SU-DHL-6 (cell line): ENCODE data around the gene ZNF584.

ENCODE experiments used
- EZH2phosphoT487 ChIP-seq: fragments of 200-600 bp; sonication (generic), shearing (Covaris generic); conservative IDR thresholded peaks from 2 replicates; pipeline ENCODE4 v1.6.1; 2018; ENCODE audit warnings: mild to moderate bottlenecking, antibody characterized with exemption, low read length, moderate library complexity, mixed read lengths
- TF ChIP-seq, protein P1 (sequence below): fragments of 200-600 bp; sonication (generic); IDR thresholded peaks from one replicate; pipeline ENCODE4 v1.5.1; 2017; ENCODE audit warnings: antibody characterized with exemption, mild to moderate bottlenecking, low read length, moderate library complexity; ENCODE audit not compliant: insufficient read depth, poor library complexity, severe bottlenecking

- TF ChIP-seq, protein P1, sequence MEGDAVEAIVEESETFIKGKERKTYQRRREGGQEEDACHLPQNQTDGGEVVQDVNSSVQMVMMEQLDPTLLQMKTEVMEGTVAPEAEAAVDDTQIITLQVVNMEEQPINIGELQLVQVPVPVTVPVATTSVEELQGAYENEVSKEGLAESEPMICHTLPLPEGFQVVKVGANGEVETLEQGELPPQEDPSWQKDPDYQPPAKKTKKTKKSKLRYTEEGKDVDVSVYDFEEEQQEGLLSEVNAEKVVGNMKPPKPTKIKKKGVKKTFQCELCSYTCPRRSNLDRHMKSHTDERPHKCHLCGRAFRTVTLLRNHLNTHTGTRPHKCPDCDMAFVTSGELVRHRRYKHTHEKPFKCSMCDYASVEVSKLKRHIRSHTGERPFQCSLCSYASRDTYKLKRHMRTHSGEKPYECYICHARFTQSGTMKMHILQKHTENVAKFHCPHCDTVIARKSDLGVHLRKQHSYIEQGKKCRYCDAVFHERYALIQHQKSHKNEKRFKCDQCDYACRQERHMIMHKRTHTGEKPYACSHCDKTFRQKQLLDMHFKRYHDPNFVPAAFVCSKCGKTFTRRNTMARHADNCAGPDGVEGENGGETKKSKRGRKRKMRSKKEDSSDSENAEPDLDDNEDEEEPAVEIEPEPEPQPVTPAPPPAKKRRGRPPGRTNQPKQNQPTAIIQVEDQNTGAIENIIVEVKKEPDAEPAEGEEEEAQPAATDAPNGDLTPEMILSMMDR, result no peak
- no peak for TF ChIP-seq EZH2phosphoT487
Observed at GRCh38 chr19:58406818-58407657, 1.4 kb upstream of the ZNF584 start.
